GM18508 (cell line): Measurements from ENCODE around the gene SFTA2.

Experiments used
- ATAC-seq: cut with Tn5 transposase; IDR thresholded peaks from one replicate; pipeline ENCODE4 v1.9.1; 2021; ENCODE audit warnings: moderate number of reproducible peaks; ENCODE audit not compliant: insufficient read depth, unreplicated experiment

The SFTA2 gene

GRCh38 chr6:30881392-30882203, 50.4 kb downstream of the SFTA2 start:
- no peak for ATAC-seq
